Prostate gland (tissue), 2 donors: ENCODE results near the gene HMGXB3.

Experiments
- CTCF ChIP-seq, 4 experiments: fragments of 200-600 bp in 2 of 4; fragments of 450-650 bp in 2 of 4; sonication (generic) in 2 of 4; IDR thresholded peaks; 1 replicate in 3 of 4; 2 replicates in 1 of 4; pipeline ENCODE4 v1.5.1; 2016 to 2019; ENCODE audit warnings: antibody characterized with exemption in 4 of 4, mild to moderate bottlenecking in 2 of 4, moderate library complexity in 2 of 4
- POLR2AphosphoS5 ChIP-seq: sonication (generic); formaldehyde crosslinking; IDR thresholded peaks from one replicate; pipeline ENCODE4 v1.6.1; 2017; ENCODE audit warnings: antibody characterized with exemption

- TF ChIP-seq CTCF (IDR thresholded peaks at IDR 0.05), result no peak
- TF ChIP-seq POLR2AphosphoS5, result no peak
These were observed 70.3 kb downstream of the HMGXB3 start for GRCh38 chr5:150070821-150071220.
